ENCODE results near the gene S100A14. TPM values are rescaled to one million over a fixed set of nuclear protein-coding genes. Genes with fewer than 3 reads are reported as not detected.
A peak's percentile ranks its signal among the peaks of the same experiment; 100 is the strongest.

S100A14 gene
- total and polyA plus RNA-seq, 2 of the 13 experiments (the other 11 are each of a cell fraction or from before 2014, with no cell fraction given) = 1.4 to 7.7 TPM

DNA sequence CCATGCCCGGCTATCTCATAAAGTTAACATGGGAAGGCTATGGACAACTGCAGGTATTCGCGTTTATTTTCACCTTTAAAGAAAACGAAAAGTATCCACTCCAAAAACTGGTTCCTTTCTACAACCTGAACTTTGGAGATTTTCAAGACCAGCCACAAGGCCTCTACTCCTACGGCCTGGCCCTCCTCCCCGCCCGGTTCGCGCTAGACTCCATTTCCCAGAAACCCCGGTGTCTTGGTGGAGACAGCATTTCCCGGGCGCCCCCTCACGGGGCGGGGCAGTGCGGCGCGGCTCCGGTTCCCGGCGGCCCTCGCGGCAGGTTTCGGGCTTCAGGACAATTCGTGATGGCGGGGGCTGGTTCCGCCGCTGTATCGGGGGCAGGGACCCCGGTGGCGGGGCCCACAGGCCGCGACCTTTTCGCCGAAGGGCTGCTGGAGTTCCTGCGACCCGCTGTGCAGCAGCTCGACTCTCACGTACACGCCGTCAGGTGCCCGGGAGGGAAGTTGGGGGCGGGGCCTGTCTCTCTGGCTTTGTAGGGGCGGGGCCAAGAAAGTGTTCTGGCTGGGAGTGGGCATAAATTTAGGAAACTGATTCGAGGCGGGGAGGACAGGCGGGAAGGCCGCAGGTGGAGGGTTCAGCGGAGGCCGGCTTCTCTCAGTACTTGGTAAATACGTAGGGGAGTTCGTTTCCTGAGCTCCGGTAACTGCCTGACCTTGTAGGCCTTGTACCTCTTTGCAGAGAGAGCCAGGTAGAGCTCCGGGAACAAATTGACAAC lies 42.5 kb upstream of the S100A14 start, which contains the start of gene SNAPIN (continued):
- TF ChIP-seq ZNF17 (CRISPR knock-in tag; IDR thresholded peaks at IDR 0.05) (no peak), ZFP36 (IDR thresholded peaks at IDR 0.05; ENCODE audit: borderline replicate concordance, low read depth, low read length, partially characterized antibody) (no peak), SALL2 (CRISPR knock-in tag; IDR thresholded peaks at IDR 0.05) (peak; percentile 73; the same call in 1 of the 2 replicates), IRF2 (CRISPR knock-in tag; IDR thresholded peaks at IDR 0.05) (peak; percentile 73; the same call in 1 of the 2 replicates), HOXD1 (CRISPR knock-in tag; IDR thresholded peaks at IDR 0.05) (peak; percentile 41; the same call in 1 of the 2 replicates), ZNF7 (CRISPR knock-in tag; IDR thresholded peaks at IDR 0.05) (no peak), MIER3 (CRISPR knock-in tag; IDR thresholded peaks at IDR 0.05; ENCODE audit: borderline replicate concordance) (no peak; the same call in 1 of the 2 replicates), MXD3 (CRISPR knock-in tag; IDR thresholded peaks at IDR 0.05) (peak; percentile 35; the same call in 1 of the 2 replicates), RNF2 (conservative IDR thresholded peaks at IDR 0.05; ENCODE audit: low read depth) (no peak), ZIK1 (CRISPR knock-in tag; IDR thresholded peaks at IDR 0.05; ENCODE audit: borderline replicate concordance, low read depth) (no peak), KLF9 (CRISPR knock-in tag; IDR thresholded peaks at IDR 0.05; ENCODE audit: low read depth) (0 out of 2 replicates have a peak, but pooled peaks have one; percentile 37), FOSL1 (CRISPR knock-in tag; IDR thresholded peaks at IDR 0.05; ENCODE audit: borderline replicate concordance) (no peak), EP300 (IDR thresholded peaks at IDR 0.05; ENCODE audit: low read depth in 2 of 2, low read length in 2 of 2) (peak in 1 of 2 experiments; percentile 12; a peak in 1 of 4 replicates), EP300 (CRISPR knock-in tag; IDR thresholded peaks at IDR 0.05; ENCODE audit: borderline replicate concordance) (no peak), ZGPAT (CRISPR knock-in tag; IDR thresholded peaks at IDR 0.05) (peak; percentile 82), ASH2L (IDR thresholded peaks at IDR 0.05; ENCODE audit: insufficient read length, low read depth, low read length) (peak; percentile 95), ZNF282 (IDR thresholded peaks at IDR 0.05; ENCODE audit: partially characterized antibody) (no peak), ADNP (CRISPR knock-in tag; IDR thresholded peaks at IDR 0.05) (no peak), SP5 (CRISPR knock-in tag; IDR thresholded peaks at IDR 0.05; ENCODE audit: borderline replicate concordance, low read depth) (peak; percentile 91), CCAR2 (optimal IDR thresholded peaks at IDR 0.05; ENCODE audit: low read depth, low read length) (no peak), ZNF382 (CRISPR knock-in tag; IDR thresholded peaks at IDR 0.05; ENCODE audit: borderline replicate concordance) (no peak), ZBTB3 (CRISPR knock-in tag; IDR thresholded peaks at IDR 0.05; ENCODE audit: borderline replicate concordance, low read depth) (no peak), DNMT3B (CRISPR knock-in tag; conservative IDR thresholded peaks at IDR 0.05) (no peak), ZNF3 (CRISPR knock-in tag; IDR thresholded peaks at IDR 0.05) (no peak), TOPORS (CRISPR knock-in tag; IDR thresholded peaks at IDR 0.05) (no peak), PHF5A (CRISPR knock-in tag; IDR thresholded peaks at IDR 0.05; ENCODE audit: low read depth, unreplicated experiment) (no peak), POLR2G (IDR thresholded peaks at IDR 0.05; ENCODE audit: low read depth, low read length) (peak; percentile 91)
- TF ChIP-seq, protein P1, sequence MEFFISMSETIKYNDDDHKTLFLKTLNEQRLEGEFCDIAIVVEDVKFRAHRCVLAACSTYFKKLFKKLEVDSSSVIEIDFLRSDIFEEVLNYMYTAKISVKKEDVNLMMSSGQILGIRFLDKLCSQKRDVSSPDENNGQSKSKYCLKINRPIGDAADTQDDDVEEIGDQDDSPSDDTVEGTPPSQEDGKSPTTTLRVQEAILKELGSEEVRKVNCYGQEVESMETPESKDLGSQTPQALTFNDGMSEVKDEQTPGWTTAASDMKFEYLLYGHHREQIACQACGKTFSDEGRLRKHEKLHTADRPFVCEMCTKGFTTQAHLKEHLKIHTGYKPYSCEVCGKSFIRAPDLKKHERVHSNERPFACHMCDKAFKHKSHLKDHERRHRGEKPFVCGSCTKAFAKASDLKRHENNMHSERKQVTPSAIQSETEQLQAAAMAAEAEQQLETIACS (CRISPR knock-in tag; IDR thresholded peaks at IDR 0.05) = no peak
- TF ChIP-seq, protein P2, sequence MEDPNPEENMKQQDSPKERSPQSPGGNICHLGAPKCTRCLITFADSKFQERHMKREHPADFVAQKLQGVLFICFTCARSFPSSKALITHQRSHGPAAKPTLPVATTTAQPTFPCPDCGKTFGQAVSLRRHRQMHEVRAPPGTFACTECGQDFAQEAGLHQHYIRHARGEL (CRISPR knock-in tag; IDR thresholded peaks at IDR 0.05) = no peak

Measured in HepG2 (cell line).